Glutamatergic neuron (in vitro differentiated cells): ENCODE results near the gene DCLK1. TPM values are rescaled to one million over a fixed set of nuclear protein-coding genes. Genes with fewer than 3 reads are reported as not detected.

Experiments
- DNase-seq: peaks from one replicate; pipeline ENCODE4 v3.0.0; 2022
- H3K27ac Mint-ChIP-seq: one replicate; pipeline ENCODE4 v1.8.0; 2020; ENCODE audit warnings: mild to moderate bottlenecking, mixed read lengths, inconsistent platforms; ENCODE audit not compliant: unreplicated experiment
- H3K27me3 Mint-ChIP-seq: one replicate; pipeline ENCODE4 v1.8.0; 2020; ENCODE audit warnings: mild to moderate bottlenecking, moderate library complexity, mixed read lengths, inconsistent platforms; ENCODE audit not compliant: unreplicated experiment
- H3K36me3 Mint-ChIP-seq: one replicate; pipeline ENCODE4 v1.8.0; 2020; ENCODE audit warnings: mild to moderate bottlenecking, mixed read lengths, inconsistent platforms; ENCODE audit not compliant: unreplicated experiment
- H3K4me1 Mint-ChIP-seq: one replicate; pipeline ENCODE4 v1.8.0; 2020; ENCODE audit warnings: mild to moderate bottlenecking, low read depth, mixed read lengths, inconsistent platforms; ENCODE audit not compliant: unreplicated experiment
- H3K4me3 Mint-ChIP-seq: one replicate; pipeline ENCODE4 v1.8.0; 2020; ENCODE audit warnings: mild to moderate bottlenecking, mixed read lengths, inconsistent platforms; ENCODE audit not compliant: unreplicated experiment
- H3K9me3 Mint-ChIP-seq: one replicate; pipeline ENCODE4 v1.8.0; 2020; ENCODE audit warnings: mild to moderate bottlenecking, moderate library complexity, mixed read lengths, inconsistent platforms; ENCODE audit not compliant: unreplicated experiment
- CTCF ChIP-seq: fragments of 200-600 bp; sonication (generic); IDR thresholded peaks from one replicate; pipeline ENCODE4 v1.5.0; 2021; ENCODE audit not compliant: partially characterized antibody, unreplicated experiment
- total RNA-seq: library from RNA; stranded (reverse); fragmentation: NEBNext Ultra II Directional; extraction: Animal tissue kit (Norgen Biotek cat#: 25700); gene quantifications from one replicate; pipeline ENCODE4 v1.2.1, GENCODE V29; 2021; ENCODE audit not compliant: unreplicated experiment

Gene DCLK1
- total RNA-seq, 1 donor from 2014 or later = 63.9 TPM

GRCh38 chr13:35761440-35762252 lies 369.5 kb downstream of the DCLK1 start:
- peaks cover 24% of the 10 kb centered on the region for H3K4me1 Mint-ChIP-seq
- no peak for DNase-seq
- H3K36me3 Mint-ChIP-seq = no peaks in the 10 kb centered on the region
- TF ChIP-seq CTCF = no peak
- H3K4me3 Mint-ChIP-seq = no peak overlapping the region
- no peak overlapping the region for H3K27ac Mint-ChIP-seq
- H3K27me3 Mint-ChIP-seq = peaks cover 2% of the 10 kb centered on the region
- H3K9me3 Mint-ChIP-seq = no peaks in the 10 kb centered on the region

- Mint-ChIP-seq H3K27me3 (no peaks in the 10 kb centered on the region), H3K27ac (no peak overlapping the region), H3K9me3 (no peaks in the 10 kb centered on the region)
These were observed 370.4 kb downstream of the DCLK1 start for GRCh38 chr13:35760735-35761281.

GRCh38 chr13:35747594-35747993 lies 383.6 kb downstream of the DCLK1 start:
- Mint-ChIP-seq H3K27ac (no peak overlapping the region), H3K27me3 (peaks cover 6% of the 10 kb centered on the region), H3K4me3 (no peak overlapping the region), H3K36me3 (peaks cover 7% of the 10 kb centered on the region), H3K9me3 (peaks cover 10% of the 10 kb centered on the region), H3K4me1 (peaks cover 22% of the 10 kb centered on the region)
- no peak for TF ChIP-seq CTCF
- DNase-seq = no peak

More at GRCh38 chr13:35760735-35761281, 370.4 kb downstream of the DCLK1 start:
- H3K4me3 Mint-ChIP-seq = no peak overlapping the region
- no peak for TF ChIP-seq CTCF
- H3K36me3 Mint-ChIP-seq = no peaks in the 10 kb centered on the region
- no peak for DNase-seq
- peaks cover 18% of the 10 kb centered on the region for H3K4me1 Mint-ChIP-seq

- no peak overlapping the region for H3K4me3 Mint-ChIP-seq
- TF ChIP-seq CTCF = no peak
- no peak for DNase-seq
- H3K36me3 Mint-ChIP-seq = peaks cover under 1% of the 10 kb centered on the region
- H3K4me1 Mint-ChIP-seq = peaks cover 19% of the 10 kb centered on the region
- H3K27ac Mint-ChIP-seq = no peak overlapping the region
- H3K9me3 Mint-ChIP-seq = peaks cover 4% of the 10 kb centered on the region
- H3K27me3 Mint-ChIP-seq = peaks cover 3% of the 10 kb centered on the region
These were observed 386.5 kb downstream of the DCLK1 start for GRCh38 chr13:35744566-35745178.

DNA sequence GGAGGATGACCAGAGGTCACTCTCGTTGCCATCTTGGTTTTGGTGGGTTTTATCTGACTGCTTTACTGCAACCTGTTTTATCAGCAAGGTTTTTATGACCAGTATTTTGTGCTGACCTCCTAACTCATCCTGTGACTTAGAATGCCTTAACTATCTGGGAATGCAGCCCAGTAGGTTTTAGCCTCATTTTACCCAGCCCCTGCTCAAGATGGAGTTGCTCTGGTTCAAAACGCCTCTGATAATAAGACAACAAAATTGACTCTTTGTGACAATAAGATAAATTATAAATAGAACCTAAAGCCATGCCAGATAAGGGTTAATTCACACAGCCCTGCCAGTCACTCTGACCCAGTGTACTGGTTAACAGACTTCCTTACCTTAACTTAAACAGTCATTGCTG lies 387.0 kb downstream of the DCLK1 start:
- H3K36me3 Mint-ChIP-seq = no peaks in the 10 kb centered on the region
- H3K27ac Mint-ChIP-seq = no peak overlapping the region
- peaks cover 19% of the 10 kb centered on the region for H3K4me1 Mint-ChIP-seq
- no peak overlapping the region for H3K4me3 Mint-ChIP-seq
- no peak for DNase-seq
- no peak for TF ChIP-seq CTCF
- peaks cover 4% of the 10 kb centered on the region for H3K9me3 Mint-ChIP-seq
- H3K27me3 Mint-ChIP-seq = peaks cover 3% of the 10 kb centered on the region
